ENCODE data around the gene ST7. TPM values are rescaled to one million over a fixed set of nuclear protein-coding genes. Genes with fewer than 3 reads are reported as not detected.
"Not testable (repeated sequence)": the region's sequence is repeated elsewhere in the genome, so short reads cannot be mapped to it uniquely, and the experiment has no call there.

The ST7 gene
- total RNA-seq, 1 donor from 2014 or later: 48.6 TPM

DNA sequence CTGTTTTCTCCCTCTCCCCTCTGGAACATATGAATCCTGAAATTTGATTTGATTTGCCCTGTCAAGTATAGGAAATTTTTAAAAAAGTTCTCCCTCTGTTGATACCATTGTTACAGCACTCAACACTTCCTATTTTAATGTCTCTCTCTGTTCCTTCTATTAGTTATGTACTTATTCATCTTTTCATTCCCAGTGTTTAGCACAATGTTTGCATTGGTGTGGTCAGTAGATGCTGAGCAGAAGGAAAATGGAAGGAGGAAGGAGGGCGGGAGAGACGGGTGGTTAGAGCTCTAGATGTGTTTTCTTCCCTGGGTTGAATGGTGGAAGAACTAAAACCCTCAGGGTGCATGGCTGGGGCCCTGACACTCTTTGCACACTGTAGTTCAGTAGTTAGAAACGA lies 290.1 kb downstream of the ST7 start:
- no peak for ATAC-seq
- TF ChIP-seq, protein P1, sequence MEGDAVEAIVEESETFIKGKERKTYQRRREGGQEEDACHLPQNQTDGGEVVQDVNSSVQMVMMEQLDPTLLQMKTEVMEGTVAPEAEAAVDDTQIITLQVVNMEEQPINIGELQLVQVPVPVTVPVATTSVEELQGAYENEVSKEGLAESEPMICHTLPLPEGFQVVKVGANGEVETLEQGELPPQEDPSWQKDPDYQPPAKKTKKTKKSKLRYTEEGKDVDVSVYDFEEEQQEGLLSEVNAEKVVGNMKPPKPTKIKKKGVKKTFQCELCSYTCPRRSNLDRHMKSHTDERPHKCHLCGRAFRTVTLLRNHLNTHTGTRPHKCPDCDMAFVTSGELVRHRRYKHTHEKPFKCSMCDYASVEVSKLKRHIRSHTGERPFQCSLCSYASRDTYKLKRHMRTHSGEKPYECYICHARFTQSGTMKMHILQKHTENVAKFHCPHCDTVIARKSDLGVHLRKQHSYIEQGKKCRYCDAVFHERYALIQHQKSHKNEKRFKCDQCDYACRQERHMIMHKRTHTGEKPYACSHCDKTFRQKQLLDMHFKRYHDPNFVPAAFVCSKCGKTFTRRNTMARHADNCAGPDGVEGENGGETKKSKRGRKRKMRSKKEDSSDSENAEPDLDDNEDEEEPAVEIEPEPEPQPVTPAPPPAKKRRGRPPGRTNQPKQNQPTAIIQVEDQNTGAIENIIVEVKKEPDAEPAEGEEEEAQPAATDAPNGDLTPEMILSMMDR (IDR thresholded peaks at IDR 0.05): no peak
- intact Hi-C loops (cut with DNase I): no loop called here

DNA sequence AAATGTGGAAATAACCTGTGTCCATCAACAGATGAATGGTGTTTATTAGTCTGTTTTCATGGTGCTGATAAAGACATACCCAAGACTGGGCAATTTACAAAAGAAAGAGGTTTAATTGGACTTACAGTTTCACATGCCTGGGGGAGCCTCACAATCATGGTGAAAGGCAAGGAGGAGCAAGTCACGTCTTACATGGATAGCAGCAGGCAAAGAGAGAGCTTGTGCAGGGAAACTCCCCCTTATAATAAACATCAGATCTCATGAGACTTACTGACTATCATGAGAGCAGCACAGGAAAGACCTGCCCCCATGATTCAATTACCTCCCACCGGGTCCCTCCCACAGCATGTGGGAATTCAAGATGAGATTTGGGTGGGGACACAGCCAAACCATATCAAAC lies 292.4 kb downstream of the ST7 start:
- not testable (repeated sequence) for ATAC-seq

More for the DNA sequence above, 290.1 kb downstream of the ST7 start:
- no peaks in the 10 kb centered on the region for H3K4me1 ChIP-seq
- no peak overlapping the region for H3K27ac ChIP-seq
- H3K4me3 ChIP-seq: no peak overlapping the region
- no peaks in the 10 kb centered on the region for H3K27me3 ChIP-seq
- DNase-seq: no peak
- H3K9me3 ChIP-seq: no peaks in the 10 kb centered on the region
- no peaks in the 10 kb centered on the region for H3K36me3 ChIP-seq

DNA sequence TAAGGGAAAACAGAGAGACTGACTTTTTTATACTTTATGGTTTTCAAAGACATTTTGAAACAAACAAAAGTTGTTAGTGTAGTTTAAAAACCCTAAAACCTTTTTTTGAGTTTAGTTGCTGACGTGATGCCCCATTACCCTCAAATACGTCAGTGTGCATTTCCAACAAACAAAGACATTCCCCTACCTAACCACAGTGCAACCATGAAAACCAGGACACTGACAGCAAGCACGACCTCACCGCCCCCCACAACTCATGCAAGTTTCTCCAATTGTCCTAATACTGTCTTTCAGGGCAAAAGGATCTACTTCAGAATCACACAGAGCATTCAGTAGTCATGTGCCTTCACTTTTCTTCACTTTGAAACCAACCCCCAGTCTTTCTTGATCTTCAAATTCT lies 294.5 kb downstream of the ST7 start:
- TF ChIP-seq, protein P1 (IDR thresholded peaks at IDR 0.05): no peak
- no peak overlapping the region for H3K4me3 ChIP-seq
- H3K4me1 ChIP-seq: no peaks in the 10 kb centered on the region
- intact Hi-C loops (cut with DNase I): no loop called here
- H3K36me3 ChIP-seq: no peaks in the 10 kb centered on the region
- ATAC-seq: no peak
- no peaks in the 10 kb centered on the region for H3K27me3 ChIP-seq
- no peak for DNase-seq
- H3K9me3 ChIP-seq: no peaks in the 10 kb centered on the region
- no peak overlapping the region for H3K27ac ChIP-seq

More for the DNA sequence above, 292.4 kb downstream of the ST7 start:
- H3K4me1 ChIP-seq; intact Hi-C loops (cut with DNase I); H3K27ac ChIP-seq; H3K4me3 ChIP-seq; H3K36me3 ChIP-seq; DNase-seq; H3K9me3 ChIP-seq; H3K27me3 ChIP-seq: not testable (repeated sequence)

DNA sequence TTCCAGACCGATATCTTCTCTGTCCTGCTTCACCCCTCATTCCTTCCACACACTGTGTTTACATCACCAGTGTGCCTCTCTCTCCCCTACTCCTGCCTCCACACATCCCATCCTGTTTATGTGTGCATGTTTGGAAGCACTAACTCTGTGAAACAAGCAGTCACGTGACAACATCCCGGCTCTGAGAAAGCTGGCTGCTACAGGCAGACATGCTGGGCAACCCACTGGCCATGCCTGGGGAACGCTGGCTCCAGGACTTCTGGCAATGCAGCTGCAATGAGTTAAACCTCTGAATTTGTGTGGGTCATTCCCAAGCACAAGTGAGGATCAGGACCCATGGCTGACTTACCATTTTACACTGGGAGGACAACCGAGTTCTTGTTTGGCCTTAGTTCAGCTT lies 295.5 kb downstream of the ST7 start:
- Histone ChIP-seq H3K27me3 (no peaks in the 10 kb centered on the region), H3K27ac (no peak overlapping the region), H3K4me3 (no peak overlapping the region), H3K9me3 (no peaks in the 10 kb centered on the region), H3K4me1 (no peaks in the 10 kb centered on the region), H3K36me3 (no peaks in the 10 kb centered on the region)
- TF ChIP-seq, protein P1 (IDR thresholded peaks at IDR 0.05): no peak
- DNase-seq: no peak
- intact Hi-C loops (cut with DNase I): no loop called here
- no peak for ATAC-seq

DNA sequence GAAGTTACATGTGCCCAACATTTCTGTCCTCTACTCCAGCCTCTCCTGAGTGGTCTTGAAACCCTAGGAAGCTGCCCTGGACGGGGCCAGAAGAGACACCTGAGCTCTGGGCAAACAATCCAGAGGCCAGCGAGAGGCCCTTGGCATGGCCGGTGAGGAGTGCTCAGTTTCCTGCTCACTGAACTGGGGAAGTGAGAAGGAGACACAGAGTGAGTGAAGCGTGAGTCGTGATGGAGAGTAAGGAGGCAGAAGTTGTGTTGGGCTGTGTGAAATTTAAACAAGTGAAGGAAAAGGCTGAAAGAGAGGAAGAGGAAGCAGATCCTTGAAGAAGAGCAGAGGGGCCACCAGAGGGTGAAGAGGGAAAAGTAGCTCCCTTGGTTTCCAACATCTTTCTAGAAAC lies 296.4 kb downstream of the ST7 start:
- Histone ChIP-seq H3K4me3 (no peak overlapping the region), H3K4me1 (no peaks in the 10 kb centered on the region), H3K27me3 (no peaks in the 10 kb centered on the region), H3K9me3 (no peaks in the 10 kb centered on the region), H3K36me3 (no peaks in the 10 kb centered on the region), H3K27ac (no peak overlapping the region)
- no peak for ATAC-seq
- TF ChIP-seq, protein P1 (IDR thresholded peaks at IDR 0.05): no peak
- intact Hi-C loops (cut with DNase I): no loop called here
- no peak for DNase-seq

DNA sequence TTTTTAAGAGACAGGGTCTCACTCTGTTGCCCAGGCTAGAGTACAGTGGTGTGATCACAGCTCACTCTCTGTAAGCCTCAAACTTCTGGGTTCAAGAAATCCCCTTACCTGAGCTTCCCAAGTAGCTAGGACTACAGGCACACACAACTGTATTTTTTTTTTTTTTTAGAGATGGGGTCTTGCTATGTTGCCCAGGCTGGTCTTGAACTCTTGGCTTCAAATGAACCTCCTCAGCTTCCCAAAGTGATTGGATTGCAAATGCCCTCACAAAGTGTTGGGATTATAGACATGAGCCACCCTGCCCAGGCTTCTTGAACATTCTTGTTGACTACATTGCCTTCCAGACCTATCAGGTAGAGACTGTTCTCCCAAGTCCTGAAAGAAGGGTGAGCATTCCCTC lies 296.9 kb downstream of the ST7 start:
- DNase-seq (no peak), ATAC-seq (no peak)
- TF ChIP-seq, protein P1 (IDR thresholded peaks at IDR 0.05): no peak
- Histone ChIP-seq H3K27ac (no peak overlapping the region), H3K4me3 (no peak overlapping the region), H3K36me3 (no peaks in the 10 kb centered on the region), H3K9me3 (no peaks in the 10 kb centered on the region), H3K4me1 (no peaks in the 10 kb centered on the region), H3K27me3 (no peaks in the 10 kb centered on the region)
- intact Hi-C loops (cut with DNase I): no loop called here
